Activated naive CD4-positive, alpha-beta T cell treated with anti-CD3 and anti-CD28 coated beads, Interleukin-2, amount 50 U/mL, for 24 hours (primary cell): Measurements from ENCODE around the gene IL6.

Source experiments
- H3K27ac Mint-ChIP-seq: one replicate; pipeline ENCODE4 v1.8.0; 2021; ENCODE audit warnings: mild to moderate bottlenecking, mixed read lengths
- H3K27me3 Mint-ChIP-seq: one replicate; pipeline ENCODE4 v1.8.0; 2021; ENCODE audit warnings: mixed read lengths
- H3K36me3 Mint-ChIP-seq: one replicate; pipeline ENCODE4 v1.8.0; 2021; ENCODE audit warnings: mixed read lengths
- H3K4me1 Mint-ChIP-seq: one replicate; pipeline ENCODE4 v1.8.0; 2021; ENCODE audit warnings: mixed read lengths
- H3K4me3 Mint-ChIP-seq: one replicate; pipeline ENCODE4 v1.8.0; 2021; ENCODE audit warnings: mild to moderate bottlenecking, mixed read lengths
- H3K9me3 Mint-ChIP-seq: one replicate; pipeline ENCODE4 v1.8.0; 2021; ENCODE audit warnings: mixed read lengths

The IL6 gene

DNA sequence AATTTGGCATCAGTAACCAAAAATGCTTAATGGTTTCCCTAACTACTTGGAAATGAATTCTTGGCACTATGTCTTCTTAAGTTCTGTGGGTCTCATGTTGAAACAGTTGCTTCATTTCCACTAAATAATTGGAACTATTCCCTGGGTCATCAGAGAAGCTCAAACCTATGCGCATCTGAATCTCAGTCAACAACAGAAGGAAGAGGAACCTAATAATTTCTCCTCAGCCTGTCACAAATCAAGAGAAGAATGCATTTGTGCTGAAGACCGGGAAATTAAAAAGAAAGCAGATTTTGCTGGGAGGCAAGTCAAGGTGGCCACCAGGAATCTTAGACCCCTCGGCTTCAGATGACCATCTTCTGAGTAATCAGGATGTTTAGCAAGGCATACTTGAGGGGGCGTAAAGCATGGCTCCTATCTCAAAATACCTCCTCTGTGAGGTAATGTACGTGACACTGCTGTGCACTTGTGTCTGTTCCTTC lies 54.3 kb downstream of the IL6 start:
- Mint-ChIP-seq H3K4me1 (no peaks in the 10 kb centered on the region), H3K27me3 (no peaks in the 10 kb centered on the region), H3K27ac (no peak overlapping the region), H3K4me3 (no peak overlapping the region), H3K36me3 (no peaks in the 10 kb centered on the region), H3K9me3 (no peaks in the 10 kb centered on the region)
